K562 (cell line): ENCODE measurements around the gene PRDX6. TPM values are rescaled to one million over a fixed set of nuclear protein-coding genes. Genes with fewer than 3 reads are reported as not detected.

ENCODE experiments used
- ATAC-seq: fragments of 200-7000 bp; cut with Tn5 transposase; 3 replicates; pipeline ENCODE4 v1.9.1; 2020; ENCODE audit warnings: moderate library complexity
- BruUV-seq: library from RNA; stranded (reverse); fragments of 400-500 nt; replicated peaks from 2 replicates; lab custom pipeline; 2021; lab: Mats Ljungman, UMichigan
- CTCF ChIA-PET: fragments of 300-600 bp; formaldehyde crosslinking; extraction: SDS; loops from one replicate; lab custom pipeline; 2021; ENCODE audit warnings: low intra/inter-chr PET ratio; lab: Yijun Ruan, JAX
- POLR2A ChIA-PET: fragments of 300-600, 350-650 bp; sonication (Branson Sonifier 250); formaldehyde crosslinking; extraction: SDS; loops from one replicate; lab custom pipeline; 2021; ENCODE audit warnings: antibody characterized with exemption, inconsistent platforms; lab: Yijun Ruan, JAX
- DNase-seq, 4 experiments: peaks; one replicate each; pipeline versions ENCODE4 v3.0.0 to v3.0.0-alpha.2; 2011 to 2018; ENCODE audit warnings: low spot score in 3 of 4, mixed read lengths in 3 of 4; ENCODE audit errors: extremely low read depth in 1 of 4
- FAIRE-seq: peaks from 2 replicates; lab custom pipeline; 2011; peaks lifted over from hg19 to GRCh38; lab: Jason Lieb, UNC
- H2AFZ ChIP-seq: 2 replicates; pipeline ENCODE4 v1.6.0; 2011; ENCODE audit warnings: low read depth, low read length, control low read depth, inconsistent platforms
- H3K27ac ChIP-seq: fragments of 200-600 bp; 3 replicates; pipeline ENCODE4 v1.8.0; 2011; ENCODE audit warnings: low read depth, mild to moderate bottlenecking, control low read depth, inconsistent platforms, low read length, moderate library complexity, mixed read lengths; ENCODE audit errors: extremely low read depth
- H3K27me3 ChIP-seq, 2 experiments: fragments of 300-600 bp in 1 of 2; 2 replicates in 1 of 2; 3 replicates in 1 of 2; pipeline versions ENCODE4 v1.6.0 to v1.8.0; 2011; ENCODE audit warnings: inconsistent platforms in 2 of 2, low read length in 2 of 2, mild to moderate bottlenecking in 1 of 2, mixed read lengths in 1 of 2, moderate library complexity in 1 of 2; ENCODE audit not compliant: control insufficient read depth in 2 of 2, insufficient read depth in 2 of 2
- H3K36me3 ChIP-seq: fragments of 300-600 bp; 3 replicates; pipeline ENCODE4 v1.8.0; 2011; ENCODE audit warnings: mild to moderate bottlenecking, low read length, inconsistent platforms; ENCODE audit not compliant: control insufficient read depth, insufficient read depth
- H3K4me1 ChIP-seq, 2 experiments: fragments of 200-600 bp in 1 of 2; replicated peaks in 1 of 2; 2 replicates in 1 of 2; 3 replicates in 1 of 2; pipeline versions ENCODE4 v1.5.1 to v1.8.0; 2011; ENCODE audit warnings: inconsistent platforms in 2 of 2, low read length in 2 of 2, mild to moderate bottlenecking in 1 of 2, mixed read lengths in 1 of 2, moderate library complexity in 1 of 2; ENCODE audit not compliant: control insufficient read depth in 2 of 2, insufficient read depth in 2 of 2
- H3K4me2 ChIP-seq: 2 replicates; pipeline ENCODE4 v1.6.1; 2011; ENCODE audit warnings: low read length, control low read depth, inconsistent platforms, mixed read lengths; ENCODE audit not compliant: insufficient read depth
- H3K4me3 ChIP-seq: fragments of 200-600 bp; sonication (generic), shearing (Covaris generic); 2 replicates; pipeline ENCODE4 v1.5.1; 2016; ENCODE audit warnings: control low read depth, inconsistent platforms
- H3K79me2 ChIP-seq: fragments of 200-600 bp; 3 replicates; pipeline ENCODE4 v1.8.0; 2011; ENCODE audit warnings: low read length, inconsistent platforms; ENCODE audit not compliant: control insufficient read depth, insufficient read depth
- H3K9ac ChIP-seq, 2 experiments: 2 replicates each; pipeline versions ENCODE4 v1.6.0 to v1.6.1; 2011; ENCODE audit warnings: low read depth in 2 of 2, low read length in 2 of 2, control low read depth in 1 of 2, inconsistent platforms in 1 of 2, mild to moderate bottlenecking in 1 of 2, mixed read lengths in 1 of 2; ENCODE audit not compliant: insufficient read depth in 1 of 2
- H3K9me1 ChIP-seq: one replicate; pipeline ENCODE4 v1.6.0; 2011; ENCODE audit warnings: inconsistent platforms, mild to moderate bottlenecking, low read length, moderate library complexity; ENCODE audit not compliant: control insufficient read depth, insufficient read depth
- H3K9me3 ChIP-seq: replicated peaks from 2 replicates; pipeline ENCODE4 v1.5.1; 2011; ENCODE audit warnings: low read depth, low read length, inconsistent platforms; ENCODE audit not compliant: control insufficient read depth, insufficient read depth
- H4K20me1 ChIP-seq: replicated peaks from 2 replicates; pipeline ENCODE4 v1.6.1; 2011; ENCODE audit warnings: low read length, inconsistent platforms, mixed read lengths; ENCODE audit not compliant: control insufficient read depth, insufficient read depth
- C11orf30 ChIP-seq: fragments of 450-650 bp; IDR thresholded peaks from 2 replicates; pipeline ENCODE4 v1.6.1; 2016; ENCODE audit warnings: low read depth, mild to moderate bottlenecking
- DPF2 ChIP-seq: fragments of 450-650 bp; IDR thresholded peaks from 2 replicates; pipeline ENCODE4 v1.6.1; 2016
- ELF1 ChIP-seq: fragments of 200-800 bp; sonication (Bioruptor generic); IDR thresholded peaks from 2 replicates; pipeline ENCODE4 v1.6.1; 2016; ENCODE audit warnings: missing genetic modification characterization, missing compliant biosample characterization
- EP300 ChIP-seq: IDR thresholded peaks from 2 replicates; pipeline ENCODE4 v1.6.1; 2012; ENCODE audit warnings: low read length, improper control_type of control experiment
- FOXJ2 ChIP-seq: fragments of 200-800 bp; sonication (Bioruptor generic); IDR thresholded peaks from 2 replicates; pipeline ENCODE4 v1.6.1; 2016; ENCODE audit warnings: missing genetic modification characterization, missing compliant biosample characterization
- GATAD2B ChIP-seq: fragments of 450-650 bp; IDR thresholded peaks from 2 replicates; pipeline ENCODE4 v1.6.1; 2017; ENCODE audit warnings: mild to moderate bottlenecking, borderline replicate concordance
- ILF3 ChIP-seq: fragments of 450-650 bp; IDR thresholded peaks from 2 replicates; pipeline ENCODE4 v1.6.1; 2018; ENCODE audit warnings: antibody characterized with exemption, mild to moderate bottlenecking, moderate library complexity, borderline replicate concordance
- MCM5 ChIP-seq: fragments of 450-650 bp; IDR thresholded peaks from 2 replicates; pipeline ENCODE4 v1.6.1; 2016; ENCODE audit warnings: low read depth
- NFE2 ChIP-seq: IDR thresholded peaks from 2 replicates; pipeline ENCODE4 v1.6.1; 2014; ENCODE audit warnings: antibody characterized with exemption, low read depth
- NR2C2 ChIP-seq, 2 experiments: fragments of 200-800 bp in 1 of 2; sonication (Bioruptor generic) in 1 of 2; sonication (generic) in 1 of 2; formaldehyde crosslinking in 1 of 2; IDR thresholded peaks; 2 replicates each; pipeline versions ENCODE4 v1.6.1 to v1.8.0; 2016 to 2022; ENCODE audit warnings: mild to moderate bottlenecking in 1 of 2, missing compliant biosample characterization in 1 of 2, missing genetic modification characterization in 1 of 2, missing genetic modification reagents in 1 of 2
- SMC3 ChIP-seq: conservative IDR thresholded peaks from 2 replicates; pipeline ENCODE4 v1.6.1; 2011; ENCODE audit warnings: low read depth, low read length, improper control_type of control experiment; ENCODE audit not compliant: insufficient read depth
- U2AF2 ChIP-seq: fragments of 200-400 bp; formaldehyde crosslinking; optimal IDR thresholded peaks from 2 replicates; pipeline ENCODE3; 2017; ENCODE audit warnings: low read depth, mild to moderate bottlenecking, low read length
- ZBTB2 ChIP-seq: fragments of 450-650 bp; IDR thresholded peaks from 2 replicates; pipeline ENCODE4 v1.6.1; 2016; ENCODE audit warnings: antibody characterized with exemption
- ZNF445 ChIP-seq: fragments of 250-450 bp; sonication (Bioruptor Pico); IDR thresholded peaks from 2 replicates; pipeline ENCODE4 v1.4.0; 2020; ENCODE audit warnings: low read depth, mild to moderate bottlenecking, moderate library complexity
- ZNF586 ChIP-seq: fragments of 450-650 bp; formaldehyde crosslinking; conservative IDR thresholded peaks from 2 replicates; pipeline ENCODE4 v1.4.0; 2020; ENCODE audit warnings: mild to moderate bottlenecking, moderate library complexity
- ZNF655 ChIP-seq: fragments of 250-450 bp; sonication (Bioruptor Pico); IDR thresholded peaks from 2 replicates; pipeline ENCODE4 v1.5.0; 2021
- WGBS: fragments of 100-300 bp; shearing (Covaris generic); methylation state at CpG from one replicate; pipeline ENCODE4 v1.1.6; 2016; ENCODE audit warnings: low coverage, mixed read lengths; ENCODE audit not compliant: insufficient coverage; ENCODE audit errors: missing lambda C conversion rate; 5-methylcytosine and 5-hydroxymethylcytosine counted together
- in situ Hi-C: fragments of 300-500 bp; cut with MboI; formaldehyde crosslinking; loops from 4 replicates; pipeline ENCODE4 v1.15.0; 2018; ENCODE audit warnings: inconsistent platforms, mixed read lengths
- intact Hi-C: fragments of 100-400 bp; cut with micrococcal nuclease; formaldehyde crosslinking; loops from 2 replicates; pipeline ENCODE4 v1.14.2; 2022
- polyA plus RNA-seq, 8 experiments: library from polyadenylated mRNA; depleted of rRNA in 4 of 8; stranded (reverse) in 5 of 8; unstranded in 3 of 8; fragments of >200 nt; fragmentation: Nextera tagmentation in 2 of 8; fragmentation: Illumina TruSeq in 1 of 8; extraction: Ambion mirVana in 2 of 8; extraction: Trizol in 1 of 8; gene quantifications; 2 replicates each; pipeline versions ENCODE4 v1.2.1 to v1.2.3, GENCODE V29; 2011 to 2014; ENCODE audit warnings: inconsistent platforms in 1 of 8, missing spikeins in 1 of 8
- total RNA-seq, 7 experiments: library from RNA; depleted of rRNA in 6 of 7; stranded (reverse); fragments of >200 nt in 6 of 7; fragmentation: Illumina TruSeq in 2 of 7; extraction: Trizol in 2 of 7; gene quantifications; 2 replicates each; pipeline versions ENCODE4 v1.2.1 to v1.2.3, GENCODE V29; 2011 to 2021; ENCODE audit warnings: low replicate concordance in 1 of 7
- TF ChIP-seq, protein P1 (sequence below): fragments of 450-650 bp; formaldehyde crosslinking; IDR thresholded peaks from 2 replicates; pipeline ENCODE4 v1.4.0; 2020; ENCODE audit warnings: mild to moderate bottlenecking, moderate library complexity

PRDX6 gene
- total and polyA plus RNA-seq, 9 of the 15 experiments (the other 6 are each of a cell fraction or from before 2014, with no cell fraction given), result 277 to 1,082 (median 610) TPM

- TF ChIP-seq NR2C2 (CRISPR knock-in tag; IDR thresholded peaks at IDR 0.05) (no peak), NR2C2 (tag; IDR thresholded peaks at IDR 0.05) (no peak), ELF1 (no peak)
- TF ChIP-seq, all 486 proteins: peak for 4
Observed at GRCh38 chr1:173506437-173506836, 29.3 kb downstream of the PRDX6 start (continued).

- Histone ChIP-seq H3K4me2 (no peak overlapping the region), H3K9ac (no peak overlapping the region)
- CTCF ChIA-PET, result no interaction called here
- TF ChIP-seq GATAD2B (no peak), ZBTB2 (no peak), ZNF655 (CRISPR knock-in tag) (no peak), ILF3 (no peak), U2AF2 (no peak), SMC3 (no peak), FOXJ2 (tag) (0 out of 2 replicates have a peak, but pooled peaks have one; percentile 45), DPF2 (no peak; the same call in 1 of the 2 replicates), EP300 (no peak), MCM5 (no peak), ZNF445 (no peak), C11orf30 (peak; percentile 69), NFE2 (peak; percentile 71), ZNF586 (CRISPR knock-in tag) (no peak)
- TF ChIP-seq, protein P1, sequence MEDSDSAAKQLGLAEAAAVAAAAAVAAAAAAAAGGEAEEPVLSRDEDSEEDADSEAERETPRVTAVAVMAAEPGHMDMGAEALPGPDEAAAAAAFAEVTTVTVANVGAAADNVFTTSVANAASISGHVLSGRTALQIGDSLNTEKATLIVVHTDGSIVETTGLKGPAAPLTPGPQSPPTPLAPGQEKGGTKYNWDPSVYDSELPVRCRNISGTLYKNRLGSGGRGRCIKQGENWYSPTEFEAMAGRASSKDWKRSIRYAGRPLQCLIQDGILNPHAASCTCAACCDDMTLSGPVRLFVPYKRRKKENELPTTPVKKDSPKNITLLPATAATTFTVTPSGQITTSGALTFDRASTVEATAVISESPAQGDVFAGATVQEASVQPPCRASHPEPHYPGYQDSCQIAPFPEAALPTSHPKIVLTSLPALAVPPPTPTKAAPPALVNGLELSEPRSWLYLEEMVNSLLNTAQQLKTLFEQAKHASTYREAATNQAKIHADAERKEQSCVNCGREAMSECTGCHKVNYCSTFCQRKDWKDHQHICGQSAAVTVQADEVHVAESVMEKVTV (CRISPR knock-in tag), result no peak
Observed at GRCh38 chr1:173507205-173507846, 30.2 kb downstream of the PRDX6 start.

More at GRCh38 chr1:173507205-173507846, 30.2 kb downstream of the PRDX6 start:
- DNase-seq, result no peak
- Histone ChIP-seq H2AFZ (0 out of 2 replicates have a peak overlapping the region, but pooled peaks have one; percentile 18), H3K9me1 (no peaks in the 10 kb centered on the region), H4K20me1 (no peaks in the 10 kb centered on the region), H3K4me3 (no peak overlapping the region), H3K27ac (no peak overlapping the region), H3K36me3 (no peaks in the 10 kb centered on the region; the same call in 2 of the 3 replicates), H3K9me3 (no peaks in the 10 kb centered on the region), H3K27me3 (no peaks in the 10 kb centered on the region), H3K79me2 (no peaks in the 10 kb centered on the region), H3K4me1 (peaks cover 0 to 9% of the 10 kb centered on the region in 2 experiments; a peak in 2 of 5 replicates)
- peak; percentile 50 for ATAC-seq
- in situ Hi-C loops (no loop called here), intact Hi-C loops (no loop called here)
- POLR2A ChIA-PET, result interaction anchor here (0.8 to 1.1 kb wide), 3 partner anchors 11 to 29 kb away, joined by 3 to 5 read pairs (median 5); no protein-coding TSS in a partner anchor
- WGBS, result 44% methylated on average over 3 of the region's 3 CpGs
- FAIRE-seq, result peak; percentile 6
- BruUV-seq, result no TSS peak
